GM10248 (cell line): ENCODE results near the gene SIN3A.

Experiments used
- CTCF ChIA-PET: fragments of 300-600 bp; sonication (Branson Sonifier 250); formaldehyde crosslinking; extraction: SDS; loops from one replicate; lab custom pipeline; 2021; ENCODE audit warnings: antibody characterized with exemption; lab: Yijun Ruan, JAX
- POLR2A ChIA-PET: fragments of 350-650 bp; sonication (Branson Sonifier 250); formaldehyde crosslinking; extraction: SDS; loops from one replicate; lab custom pipeline; 2020; ENCODE audit warnings: antibody characterized with exemption; lab: Yijun Ruan, JAX
- DNase-seq: peaks from one replicate; pipeline ENCODE4 v3.0.0; 2012; ENCODE audit errors: extremely low spot score
- TF ChIP-seq, protein P1 (sequence below): IDR thresholded peaks from 2 replicates; pipeline ENCODE4 v1.5.1; 2012; ENCODE audit warnings: mild to moderate bottlenecking, low read depth; ENCODE audit errors: extremely low read depth, missing control alignments, control extremely low read depth

Gene SIN3A

DNA sequence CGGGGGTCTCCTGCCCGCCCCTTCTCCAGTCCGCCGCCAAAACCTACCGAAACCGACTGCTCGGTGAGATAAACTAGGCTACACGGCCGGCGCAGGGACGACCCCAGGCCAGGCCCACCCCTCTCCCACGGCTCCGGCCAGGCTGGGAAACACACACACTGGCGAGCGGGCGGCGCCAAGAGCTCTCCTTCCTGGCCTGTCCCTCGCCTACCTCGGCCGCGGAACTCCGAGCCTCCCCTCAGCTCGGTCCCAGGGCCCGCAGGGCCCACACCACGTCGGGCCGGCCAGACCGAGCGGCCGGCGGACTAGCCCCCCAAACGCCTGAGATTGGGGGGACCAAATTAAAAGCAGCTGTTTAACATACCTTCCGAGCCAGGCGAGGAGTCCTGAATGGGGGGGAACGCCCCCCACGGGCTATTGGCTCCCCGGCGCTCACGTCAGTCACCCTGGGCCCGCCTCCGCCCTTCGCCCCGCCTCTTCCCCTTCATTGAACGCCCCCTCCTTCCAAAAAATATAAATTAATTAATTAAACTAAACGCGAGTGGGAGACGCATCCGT, 4.0 kb upstream of the SIN3A start:
- TF ChIP-seq, protein P1, sequence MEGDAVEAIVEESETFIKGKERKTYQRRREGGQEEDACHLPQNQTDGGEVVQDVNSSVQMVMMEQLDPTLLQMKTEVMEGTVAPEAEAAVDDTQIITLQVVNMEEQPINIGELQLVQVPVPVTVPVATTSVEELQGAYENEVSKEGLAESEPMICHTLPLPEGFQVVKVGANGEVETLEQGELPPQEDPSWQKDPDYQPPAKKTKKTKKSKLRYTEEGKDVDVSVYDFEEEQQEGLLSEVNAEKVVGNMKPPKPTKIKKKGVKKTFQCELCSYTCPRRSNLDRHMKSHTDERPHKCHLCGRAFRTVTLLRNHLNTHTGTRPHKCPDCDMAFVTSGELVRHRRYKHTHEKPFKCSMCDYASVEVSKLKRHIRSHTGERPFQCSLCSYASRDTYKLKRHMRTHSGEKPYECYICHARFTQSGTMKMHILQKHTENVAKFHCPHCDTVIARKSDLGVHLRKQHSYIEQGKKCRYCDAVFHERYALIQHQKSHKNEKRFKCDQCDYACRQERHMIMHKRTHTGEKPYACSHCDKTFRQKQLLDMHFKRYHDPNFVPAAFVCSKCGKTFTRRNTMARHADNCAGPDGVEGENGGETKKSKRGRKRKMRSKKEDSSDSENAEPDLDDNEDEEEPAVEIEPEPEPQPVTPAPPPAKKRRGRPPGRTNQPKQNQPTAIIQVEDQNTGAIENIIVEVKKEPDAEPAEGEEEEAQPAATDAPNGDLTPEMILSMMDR, result no peak
- CTCF ChIA-PET, result interaction anchor here (0.8 to 7.7 kb wide), 8 partner anchors 10 to 230 kb away, joined by 3 to 47 read pairs (median 5); partner anchors contain the start of genes IMP3 and MAN2C1
- POLR2A ChIA-PET, result interaction anchor here (0.5 to 3.0 kb wide), 6 partner anchors 9 to 185 kb away, joined by 3 to 23 read pairs (median 6); partner anchors contain the start of genes IMP3, MAN2C1 and SNUPN
- DNase-seq, result peak; percentile 91

DNA sequence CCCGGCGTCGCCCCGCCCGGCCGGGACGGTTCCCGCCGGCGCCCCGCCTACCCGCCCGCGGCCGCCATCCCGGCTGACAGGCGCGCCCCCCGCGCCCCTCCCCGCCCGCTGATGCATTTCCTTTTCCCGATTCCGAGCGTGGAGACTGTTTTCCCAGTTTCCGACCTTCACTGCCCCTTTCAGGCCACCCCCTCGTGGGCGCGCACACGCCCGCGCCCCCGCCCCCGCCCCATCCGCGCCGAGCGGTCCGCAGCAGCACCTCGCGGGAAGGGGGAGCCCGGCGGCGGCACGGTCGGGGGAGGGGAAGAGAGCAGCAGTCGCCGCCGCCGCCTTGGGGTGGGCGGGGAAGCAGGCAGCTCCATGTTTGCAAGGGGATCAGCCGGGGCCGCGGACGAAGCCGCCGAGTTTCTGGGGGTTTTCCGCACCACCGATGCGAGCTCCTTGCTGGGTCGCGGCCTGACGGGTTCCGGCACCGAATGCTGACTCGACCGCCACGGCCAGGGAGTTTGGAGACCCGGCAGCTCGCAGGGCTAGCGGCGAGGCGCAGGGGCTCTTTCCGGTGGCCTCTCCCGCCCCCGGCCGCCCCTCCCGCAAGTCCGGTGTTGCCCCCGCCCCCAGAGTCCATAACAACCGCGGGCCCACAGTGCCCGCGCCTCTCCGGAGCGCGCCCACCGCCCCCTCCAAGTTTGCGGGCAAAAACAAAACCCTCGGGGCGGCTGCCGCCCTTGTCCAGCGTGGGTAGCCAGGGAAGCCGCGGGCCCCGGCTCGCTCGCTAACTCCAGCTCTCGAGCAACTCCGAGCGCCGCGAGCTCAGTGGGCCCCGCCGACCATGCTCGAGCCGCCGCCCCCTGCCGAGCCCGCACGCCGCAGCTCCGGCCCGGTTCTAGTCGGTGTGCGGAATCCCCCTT, 3.2 kb upstream of the SIN3A start:
- POLR2A ChIA-PET, result interaction anchor here (0.6 to 3.0 kb wide), 8 partner anchors 10 to 585 kb away, joined by 3 to 23 read pairs (median 5); partner anchors contain the start of genes IMP3, MAN2C1 and SNUPN
- CTCF ChIA-PET, result interaction anchor here (0.7 to 7.7 kb wide), 7 partner anchors 11 to 232 kb away, joined by 3 to 47 read pairs (median 6); partner anchors contain the start of genes IMP3 and MAN2C1
- TF ChIP-seq, protein P1, result no peak
- peak; percentile 72 for DNase-seq

DNA sequence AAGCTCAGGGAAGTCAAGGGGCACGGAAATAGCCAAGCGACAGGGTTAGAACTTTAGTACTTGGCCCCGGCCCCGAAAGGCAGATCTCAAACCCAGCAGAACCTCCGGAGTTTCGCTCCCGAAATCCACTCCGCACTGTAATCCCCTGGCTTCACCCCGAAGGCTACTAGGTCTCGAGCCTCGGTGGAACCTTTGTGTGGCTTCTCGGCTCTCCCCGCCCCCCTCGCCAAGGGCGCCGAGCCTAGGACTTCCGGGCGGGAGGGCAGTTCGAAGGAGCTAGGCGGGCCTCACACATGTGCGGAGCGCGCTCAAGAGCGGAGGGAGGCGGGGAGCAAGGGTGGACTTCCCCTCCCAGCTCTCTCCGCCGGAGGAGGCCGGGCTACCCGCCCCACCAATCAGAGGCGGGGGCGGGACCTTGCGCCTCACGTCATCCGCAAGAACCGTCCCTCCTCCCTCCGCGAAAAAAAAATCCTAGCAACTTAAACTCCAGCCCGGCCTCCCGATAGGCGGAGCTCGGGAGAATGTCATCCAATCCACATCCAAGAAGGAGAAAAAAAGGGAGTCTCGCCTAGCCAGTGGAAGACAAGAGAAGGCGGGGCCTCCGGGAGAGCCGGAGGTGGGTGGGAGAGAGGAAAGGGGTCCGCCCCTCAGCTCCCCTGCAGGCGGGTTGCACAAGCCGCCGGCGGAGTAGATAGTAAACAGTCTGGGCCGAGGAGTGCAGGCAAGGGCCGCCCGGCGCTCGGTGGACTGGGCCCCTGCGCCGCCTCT, 2.4 kb upstream of the SIN3A start:
- TF ChIP-seq, protein P1, result no peak
- ChIA-PET CTCF (interaction anchor here (0.7 to 7.7 kb wide), 7 partner anchors 11 to 233 kb away, joined by 3 to 47 read pairs (median 3); partner anchors contain the start of genes IMP3 and MAN2C1), POLR2A (interaction anchor here (0.7 to 3.0 kb wide), 7 partner anchors 11 to 585 kb away, joined by 3 to 23 read pairs (median 3); partner anchors contain the start of genes IMP3 and MAN2C1)
- peak; percentile 93 for DNase-seq

DNA sequence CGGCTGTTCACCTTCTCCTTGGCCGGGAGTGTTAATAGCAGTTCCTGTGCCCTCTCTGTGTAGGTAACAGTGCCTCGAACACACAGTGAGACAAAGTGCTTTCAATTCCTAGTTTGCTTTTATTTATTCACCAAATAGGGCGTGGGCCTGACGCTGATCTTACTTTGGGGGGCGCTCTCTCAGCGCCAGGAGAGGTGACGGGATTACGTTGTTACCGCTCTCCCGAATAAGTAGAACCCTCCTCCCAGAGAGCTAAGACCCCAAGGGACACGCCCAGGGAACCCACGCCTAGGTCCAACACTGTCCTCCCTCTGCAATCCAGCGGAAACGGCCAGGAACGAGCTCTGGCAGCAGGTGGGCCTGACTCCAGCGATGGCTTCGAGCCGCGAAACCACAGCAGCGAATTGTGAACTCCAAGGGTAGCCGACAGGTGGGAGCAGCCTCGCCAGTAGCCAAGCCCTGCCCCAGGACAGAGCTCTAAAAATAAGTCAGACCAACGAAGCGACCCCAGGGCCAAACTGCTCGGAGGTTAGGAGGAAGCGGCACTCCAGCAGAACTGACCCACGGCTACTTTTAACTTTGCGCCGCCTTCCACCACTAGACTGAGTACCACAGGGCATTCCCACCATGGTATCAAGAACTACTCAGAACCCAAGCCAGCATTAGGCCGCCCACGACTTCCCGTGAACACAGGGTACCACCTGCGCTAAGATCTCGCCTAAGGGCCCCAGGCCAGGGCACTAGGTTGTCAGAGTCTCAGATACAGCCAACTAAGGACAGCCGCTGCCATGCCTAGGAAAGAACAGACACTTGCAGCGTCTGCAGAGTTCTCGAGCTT, 1.6 kb upstream of the SIN3A start:
- CTCF ChIA-PET, result interaction anchor here (1.3 to 7.7 kb wide), 5 partner anchors 17 to 188 kb away, joined by 3 to 47 read pairs (median 3); partner anchors contain the start of genes IMP3 and MAN2C1
- TF ChIP-seq, protein P1, result peak; percentile 45
- DNase-seq, result no peak
- POLR2A ChIA-PET, result interaction anchor here (0.7 to 3.0 kb wide), 6 partner anchors 37 to 199 kb away, joined by 3 to 23 read pairs (median 4); partner anchors contain the start of genes IMP3, MAN2C1 and SNUPN

DNA sequence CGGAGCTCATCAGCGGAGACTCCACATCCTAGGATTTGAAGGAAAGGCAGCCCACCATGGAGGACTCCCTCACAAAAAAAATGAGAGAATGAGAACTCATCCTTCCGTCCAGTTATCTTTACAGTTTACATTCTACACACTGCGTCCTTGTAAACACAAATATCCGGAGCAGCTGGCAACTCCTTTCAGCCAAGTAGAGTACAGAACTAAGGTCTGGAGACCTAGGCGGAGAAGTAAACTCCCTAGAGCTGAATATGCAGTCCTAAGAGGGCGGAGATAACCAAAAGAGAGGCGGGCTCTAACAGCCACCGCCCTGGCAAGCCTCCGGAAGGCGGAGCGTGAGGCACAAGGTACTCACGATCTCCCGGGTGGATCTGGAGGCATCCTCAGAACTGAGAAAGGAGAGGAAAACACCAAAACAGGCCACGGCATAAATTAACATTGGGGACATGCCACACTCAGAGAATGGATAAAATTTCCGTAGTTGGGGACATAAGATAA, 924 bp upstream of the SIN3A start:
- CTCF ChIA-PET, result interaction anchor here (7.7 kb wide), 1 partner anchor 84 kb away, joined by 47 read pairs; the partner anchor contains the start of gene MAN2C1
- POLR2A ChIA-PET, result interaction anchor here (0.6 to 3.0 kb wide), 6 partner anchors 16 to 571 kb away, joined by 3 to 23 read pairs (median 8); partner anchors contain the start of genes IMP3, MAN2C1 and SNUPN

More for the DNA sequence above, 924 bp upstream of the SIN3A start:
- TF ChIP-seq, protein P1, result no peak
- DNase-seq, result peak; percentile 45
